Measurements from ENCODE around the gene KIF17.

DNA sequence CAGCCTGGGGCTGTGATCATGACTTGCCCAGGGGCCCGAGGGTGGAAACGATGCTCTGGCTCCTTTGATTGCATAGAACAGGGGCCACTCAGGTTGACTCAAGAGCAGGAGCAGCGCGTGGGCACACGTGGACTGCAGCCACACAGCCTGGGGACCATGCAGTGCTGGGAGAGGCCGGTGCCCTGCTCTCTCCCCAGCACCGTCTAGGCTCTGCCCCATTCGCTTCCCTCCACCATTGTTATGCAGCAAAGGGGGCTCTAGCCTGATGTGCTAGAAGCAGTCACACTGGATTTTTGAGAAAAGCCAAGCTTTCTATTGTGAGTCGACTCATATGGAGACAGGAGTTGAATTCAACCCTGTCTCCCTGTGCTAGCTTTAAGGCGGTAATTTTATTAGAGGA is 75.8 kb downstream of the KIF17 start:
- TF ChIP-seq, protein P1, sequence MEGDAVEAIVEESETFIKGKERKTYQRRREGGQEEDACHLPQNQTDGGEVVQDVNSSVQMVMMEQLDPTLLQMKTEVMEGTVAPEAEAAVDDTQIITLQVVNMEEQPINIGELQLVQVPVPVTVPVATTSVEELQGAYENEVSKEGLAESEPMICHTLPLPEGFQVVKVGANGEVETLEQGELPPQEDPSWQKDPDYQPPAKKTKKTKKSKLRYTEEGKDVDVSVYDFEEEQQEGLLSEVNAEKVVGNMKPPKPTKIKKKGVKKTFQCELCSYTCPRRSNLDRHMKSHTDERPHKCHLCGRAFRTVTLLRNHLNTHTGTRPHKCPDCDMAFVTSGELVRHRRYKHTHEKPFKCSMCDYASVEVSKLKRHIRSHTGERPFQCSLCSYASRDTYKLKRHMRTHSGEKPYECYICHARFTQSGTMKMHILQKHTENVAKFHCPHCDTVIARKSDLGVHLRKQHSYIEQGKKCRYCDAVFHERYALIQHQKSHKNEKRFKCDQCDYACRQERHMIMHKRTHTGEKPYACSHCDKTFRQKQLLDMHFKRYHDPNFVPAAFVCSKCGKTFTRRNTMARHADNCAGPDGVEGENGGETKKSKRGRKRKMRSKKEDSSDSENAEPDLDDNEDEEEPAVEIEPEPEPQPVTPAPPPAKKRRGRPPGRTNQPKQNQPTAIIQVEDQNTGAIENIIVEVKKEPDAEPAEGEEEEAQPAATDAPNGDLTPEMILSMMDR (IDR thresholded peaks at IDR 0.05; ENCODE audit: insufficient read depth, low read depth, low read length): no peak
- TF ChIP-seq EZH2 (IDR thresholded peaks at IDR 0.05; ENCODE audit: insufficient read depth, low read length): no peak
